ENCODE measurements around the gene ALDH3B2. TPM values are rescaled to one million over a fixed set of nuclear protein-coding genes. Genes with fewer than 3 reads are reported as not detected.
A peak's percentile ranks its signal among the peaks of the same experiment; 100 is the strongest.

ALDH3B2 gene
- total RNA-seq, 1 experiment from 2014 or later: 1.8 TPM

- DNase-seq: no peak
- Histone ChIP-seq H3K9me3 (ENCODE audit: low read length) (peaks cover 14% of the 10 kb centered on the region), H3K79me2 (ENCODE audit: low read length) (no peaks in the 10 kb centered on the region)
These were observed 21.2 kb downstream of the ALDH3B2 start for GRCh38 chr11:67652965-67653845.

GRCh38 chr11:67651976-67652781, 22.2 kb downstream of the ALDH3B2 start:
- H3K27ac ChIP-seq (ENCODE audit: low read length): no peak overlapping the region
- H3K4me2 ChIP-seq (ENCODE audit: low read depth, low read length, poor library complexity, severe bottlenecking): no peak overlapping the region

More at GRCh38 chr11:67652965-67653845, 21.2 kb downstream of the ALDH3B2 start:
- Histone ChIP-seq H3K27ac (ENCODE audit: low read length) (no peak overlapping the region), H3K36me3 (ENCODE audit: insufficient read depth, low read length) (no peaks in the 10 kb centered on the region; the same call in 1 of the 2 replicates), H3K27me3 (ENCODE audit: low read length) (no peaks in the 10 kb centered on the region), H3K9ac (ENCODE audit: low read length) (no peak overlapping the region), H3K4me2 (ENCODE audit: low read depth, low read length, poor library complexity, severe bottlenecking) (no peak overlapping the region), H3K4me3 (ENCODE audit: low read length) (no peak overlapping the region), H3K9me2 (replicated peaks; ENCODE audit: insufficient read depth, low read length) (no peaks in the 10 kb centered on the region), H3K4me1 (ENCODE audit: low read length) (peaks cover 31% of the 10 kb centered on the region), H4K20me1 (ENCODE audit: insufficient read depth, low read depth, low read length) (no peaks in the 10 kb centered on the region), H2AFZ (ENCODE audit: low read length) (no peak overlapping the region)

GRCh38 chr11:67649634-67650510, 24.6 kb downstream of the ALDH3B2 start:
- DNase-seq: peak; percentile 91
- no peaks in the 10 kb centered on the region for H3K36me3 ChIP-seq (ENCODE audit: insufficient read depth, low read length)
- no peaks in the 10 kb centered on the region for H3K27me3 ChIP-seq (ENCODE audit: low read length)
- H2AFZ ChIP-seq (ENCODE audit: low read length): 0 out of 2 replicates have a peak overlapping the region, but pooled peaks have one; percentile 44
- H3K4me2 ChIP-seq (ENCODE audit: low read depth, low read length, poor library complexity, severe bottlenecking): peak overlapping the region; percentile 82
- no peaks in the 10 kb centered on the region for H3K79me2 ChIP-seq (ENCODE audit: low read length)
- no peaks in the 10 kb centered on the region for H4K20me1 ChIP-seq (ENCODE audit: insufficient read depth, low read depth, low read length)
- H3K4me1 ChIP-seq (ENCODE audit: low read length): peaks cover 63% of the 10 kb centered on the region
- H3K4me3 ChIP-seq (ENCODE audit: low read length): peak overlapping the region; percentile 69
- H3K9me3 ChIP-seq (ENCODE audit: low read length): no peaks in the 10 kb centered on the region
- no peaks in the 10 kb centered on the region for H3K9me2 ChIP-seq (replicated peaks; ENCODE audit: insufficient read depth, low read length)
- H3K27ac ChIP-seq (ENCODE audit: low read length): peak overlapping the region; percentile 95
- H3K9ac ChIP-seq (ENCODE audit: low read length): peak overlapping the region; percentile 78

More at GRCh38 chr11:67651976-67652781, 22.2 kb downstream of the ALDH3B2 start:
- DNase-seq: no peak
- Histone ChIP-seq H3K9me3 (ENCODE audit: low read length) (peaks cover 14% of the 10 kb centered on the region), H3K4me3 (ENCODE audit: low read length) (no peak overlapping the region), H3K27me3 (ENCODE audit: low read length) (no peaks in the 10 kb centered on the region), H4K20me1 (ENCODE audit: insufficient read depth, low read depth, low read length) (no peaks in the 10 kb centered on the region), H3K79me2 (ENCODE audit: low read length) (no peaks in the 10 kb centered on the region), H3K4me1 (ENCODE audit: low read length) (peaks cover 42% of the 10 kb centered on the region), H3K36me3 (ENCODE audit: insufficient read depth, low read length) (no peaks in the 10 kb centered on the region; the same call in 1 of the 2 replicates), H3K9ac (ENCODE audit: low read length) (no peak overlapping the region), H3K9me2 (replicated peaks; ENCODE audit: insufficient read depth, low read length) (no peaks in the 10 kb centered on the region), H2AFZ (ENCODE audit: low read length) (no peak overlapping the region)

DNA sequence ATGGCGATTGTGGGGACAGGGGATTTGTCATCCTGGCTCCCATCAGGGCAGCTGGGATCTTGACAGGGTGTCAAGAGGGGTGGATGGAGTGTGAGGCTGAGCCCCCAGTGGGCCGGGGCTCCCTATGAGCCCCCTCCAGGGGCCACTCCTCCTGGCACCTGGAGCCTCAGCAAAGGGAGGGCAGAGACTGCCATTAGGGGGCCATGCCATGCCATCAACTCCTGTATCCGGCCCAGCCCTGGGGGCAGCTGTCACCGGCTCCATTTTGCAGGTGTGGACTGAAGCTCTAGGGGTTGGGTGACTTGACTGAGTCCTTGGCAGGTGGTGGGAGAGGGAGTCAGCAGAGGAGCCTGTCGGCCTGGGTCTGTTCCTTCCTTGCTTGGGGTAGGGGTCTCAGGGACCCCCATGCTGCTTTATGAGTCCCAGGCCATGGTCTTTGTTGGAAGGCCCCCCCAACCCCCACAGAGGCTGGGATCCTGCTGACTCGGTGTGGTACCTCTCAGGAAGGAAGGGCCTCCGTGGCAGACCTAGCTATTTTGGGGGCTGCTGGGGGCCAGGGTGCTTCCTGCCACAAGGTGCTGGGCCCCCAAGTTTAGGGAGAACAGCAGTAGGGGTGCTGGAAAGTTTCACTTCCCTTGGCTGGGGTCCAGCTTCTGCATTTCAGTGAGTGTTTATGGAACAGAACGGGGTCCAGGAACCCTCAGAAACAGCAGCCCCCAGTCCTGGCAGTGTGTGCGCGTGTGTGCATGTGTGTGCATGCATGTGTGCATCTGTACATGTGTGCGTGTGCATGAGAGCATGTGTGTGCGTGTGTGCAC, 25.4 kb downstream of the ALDH3B2 start:
- Histone ChIP-seq H3K27ac (ENCODE audit: low read length) (peak overlapping the region; percentile 95), H3K79me2 (ENCODE audit: low read length) (no peaks in the 10 kb centered on the region), H3K9me2 (replicated peaks; ENCODE audit: insufficient read depth, low read length) (no peaks in the 10 kb centered on the region), H3K4me3 (ENCODE audit: low read length) (peak overlapping the region; percentile 69; the same call in 1 of the 2 replicates), H3K9me3 (ENCODE audit: low read length) (peaks cover 3% of the 10 kb centered on the region; the same call in 1 of the 2 replicates), H4K20me1 (ENCODE audit: insufficient read depth, low read depth, low read length) (no peaks in the 10 kb centered on the region), H3K4me2 (ENCODE audit: low read depth, low read length, poor library complexity, severe bottlenecking) (peak overlapping the region; percentile 82), H3K27me3 (ENCODE audit: low read length) (no peaks in the 10 kb centered on the region; the same call in 1 of the 2 replicates), H2AFZ (ENCODE audit: low read length) (no peak overlapping the region), H3K4me1 (ENCODE audit: low read length) (peaks cover 63% of the 10 kb centered on the region), H3K9ac (ENCODE audit: low read length) (peak overlapping the region; percentile 60), H3K36me3 (ENCODE audit: insufficient read depth, low read length) (no peaks in the 10 kb centered on the region)
- DNase-seq: peak; percentile 96

DNA sequence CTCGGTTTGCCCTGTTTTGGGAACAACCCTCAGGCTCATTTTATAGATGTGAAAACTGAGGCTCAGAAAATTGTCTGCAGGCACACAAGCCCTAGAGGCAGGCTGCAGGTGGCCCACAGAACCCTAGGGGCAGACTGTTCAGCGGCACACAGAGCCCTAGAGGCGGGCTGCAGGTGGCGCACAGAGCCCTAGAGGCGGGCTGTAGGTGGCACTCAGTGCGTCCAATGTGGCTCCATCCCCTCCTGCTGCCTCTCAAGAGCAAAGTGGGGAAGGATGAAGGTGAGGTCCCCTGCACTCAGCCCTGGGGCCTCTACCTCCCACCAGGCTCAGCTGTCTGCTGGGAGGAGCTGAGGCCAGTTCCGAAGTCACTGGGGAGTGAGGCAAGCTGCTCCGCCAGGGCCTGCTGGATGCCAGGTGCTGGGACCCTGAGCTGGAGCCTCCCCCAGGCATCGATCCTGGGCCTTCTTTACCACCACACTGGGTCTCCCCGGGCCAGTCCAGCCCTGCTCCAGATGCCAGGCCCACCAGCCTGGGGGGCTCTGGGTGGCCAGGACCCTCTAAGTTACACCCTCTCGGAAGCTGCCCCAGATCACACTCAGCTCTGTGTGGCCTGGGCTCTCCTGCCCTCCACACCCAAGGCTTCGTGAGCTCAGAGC, 26.2 kb downstream of the ALDH3B2 start:
- Histone ChIP-seq H3K36me3 (ENCODE audit: insufficient read depth, low read length) (no peaks in the 10 kb centered on the region), H3K27me3 (ENCODE audit: low read length) (no peaks in the 10 kb centered on the region; the same call in 1 of the 2 replicates), H3K9ac (ENCODE audit: low read length) (peak overlapping the region; percentile 60), H3K4me1 (ENCODE audit: low read length) (peaks cover 63% of the 10 kb centered on the region), H2AFZ (ENCODE audit: low read length) (no peak overlapping the region; the same call in 1 of the 2 replicates), H3K4me2 (ENCODE audit: low read depth, low read length, poor library complexity, severe bottlenecking) (peak overlapping the region; percentile 82), H4K20me1 (ENCODE audit: insufficient read depth, low read depth, low read length) (no peaks in the 10 kb centered on the region), H3K9me2 (replicated peaks; ENCODE audit: insufficient read depth, low read length) (no peaks in the 10 kb centered on the region), H3K79me2 (ENCODE audit: low read length) (no peaks in the 10 kb centered on the region), H3K27ac (ENCODE audit: low read length) (peak overlapping the region; percentile 95), H3K4me3 (ENCODE audit: low read length) (peak overlapping the region; percentile 69; the same call in 1 of the 2 replicates), H3K9me3 (ENCODE audit: low read length) (peaks cover 4% of the 10 kb centered on the region; the same call in 1 of the 2 replicates)
- peak; percentile 96 for DNase-seq

DNA sequence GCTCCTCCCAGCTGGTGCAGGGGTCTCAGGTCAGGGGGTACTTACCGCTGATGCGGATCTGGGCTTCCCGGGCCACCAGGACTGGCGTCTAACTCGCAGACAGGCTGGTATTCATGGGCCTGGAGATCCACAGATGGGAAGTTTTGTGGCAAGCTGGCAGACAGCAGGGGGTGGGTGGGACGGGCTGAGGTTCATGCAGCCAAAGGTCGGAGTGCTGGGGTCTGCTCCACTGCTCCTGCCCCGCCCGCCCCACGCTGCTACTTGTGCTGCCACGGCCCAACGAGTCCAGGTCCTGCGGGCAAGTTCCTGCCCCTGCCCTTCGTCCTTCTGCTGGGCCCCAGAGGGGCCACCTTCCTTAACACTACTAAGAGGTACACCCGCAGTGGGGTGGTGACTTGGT, 27.0 kb downstream of the ALDH3B2 start:
- Histone ChIP-seq H3K9ac (ENCODE audit: low read length) (no peak overlapping the region), H3K4me1 (ENCODE audit: low read length) (peaks cover 63% of the 10 kb centered on the region), H3K27me3 (ENCODE audit: low read length) (no peaks in the 10 kb centered on the region; the same call in 1 of the 2 replicates), H3K4me3 (ENCODE audit: low read length) (no peak overlapping the region), H3K9me2 (replicated peaks; ENCODE audit: insufficient read depth, low read length) (no peaks in the 10 kb centered on the region), H3K27ac (ENCODE audit: low read length) (peak overlapping the region; percentile 95), H2AFZ (ENCODE audit: low read length) (no peak overlapping the region), H4K20me1 (ENCODE audit: insufficient read depth, low read depth, low read length) (no peaks in the 10 kb centered on the region), H3K79me2 (ENCODE audit: low read length) (no peaks in the 10 kb centered on the region), H3K4me2 (ENCODE audit: low read depth, low read length, poor library complexity, severe bottlenecking) (peak overlapping the region; percentile 82), H3K9me3 (ENCODE audit: low read length) (peaks cover 4% of the 10 kb centered on the region; the same call in 1 of the 2 replicates), H3K36me3 (ENCODE audit: insufficient read depth, low read length) (no peaks in the 10 kb centered on the region)
- DNase-seq: no peak
